ENCODE measurements around the gene EXOSC6. TPM values are rescaled to one million over a fixed set of nuclear protein-coding genes. Genes with fewer than 3 reads are reported as not detected.
"Not testable (repeated sequence)": the region's sequence is repeated elsewhere in the genome, so short reads cannot be mapped to it uniquely, and the experiment has no call there.

Gene EXOSC6
- total RNA-seq, 2 donors from 2014 or later, result 31.1 to 33.6 TPM

GRCh38 chr16:70199170-70199569, 52.6 kb downstream of the EXOSC6 start:
- H3K9me3 Mint-ChIP-seq; H3K36me3 Mint-ChIP-seq (ENCODE audit: low read depth); H3K4me3 Mint-ChIP-seq; H3K27ac Mint-ChIP-seq; H3K9ac ChIP-seq (ENCODE audit: extremely low read depth, low read length, poor library complexity, severe bottlenecking); H3K9me3 ChIP-seq (ENCODE audit: control insufficient read depth, low read length); H3K4me1 ChIP-seq (ENCODE audit: control insufficient read depth, insufficient read depth, low read length); H3K27me3 Mint-ChIP-seq (ENCODE audit: insufficient read depth); H3K27me3 ChIP-seq (ENCODE audit: control insufficient read depth, insufficient read depth, low read length, poor library complexity, severe bottlenecking); DNase-seq; H3K27ac ChIP-seq (ENCODE audit: low read depth, low read length); H3K4me1 Mint-ChIP-seq; H3K36me3 ChIP-seq (ENCODE audit: control insufficient read depth, insufficient read depth, low read length); H3K4me3 ChIP-seq (ENCODE audit: low read length): not testable (repeated sequence)
- 78 to 86% methylated on average over 6 to 7 of the region's 9 CpGs for WGBS, 2 experiments (ENCODE audit: insufficient coverage in 1 of 2, insufficient read length in 1 of 2)

- not testable (repeated sequence) for H3K4me3 Mint-ChIP-seq; H3K36me3 ChIP-seq (ENCODE audit: control insufficient read depth, insufficient read depth, low read length); H3K27ac Mint-ChIP-seq; H3K36me3 Mint-ChIP-seq (ENCODE audit: low read depth); H3K4me1 Mint-ChIP-seq; H3K27me3 ChIP-seq (ENCODE audit: control insufficient read depth, insufficient read depth, low read length, poor library complexity, severe bottlenecking); H3K4me1 ChIP-seq (ENCODE audit: control insufficient read depth, insufficient read depth, low read length); H3K4me3 ChIP-seq (ENCODE audit: low read length); H3K27me3 Mint-ChIP-seq (ENCODE audit: insufficient read depth); DNase-seq; H3K9me3 Mint-ChIP-seq; H3K9ac ChIP-seq (ENCODE audit: extremely low read depth, low read length, poor library complexity, severe bottlenecking); H3K27ac ChIP-seq (ENCODE audit: low read depth, low read length); H3K9me3 ChIP-seq (ENCODE audit: control insufficient read depth, low read length)
- WGBS, 2 experiments (ENCODE audit: insufficient coverage in 1 of 2, insufficient read length in 1 of 2), result 96% methylated on average over 3 of the region's 3 CpGs; no CpG with 5 or more reads in 1 of the 2 experiments
Observed at GRCh38 chr16:70198666-70199065, 53.1 kb downstream of the EXOSC6 start.

GRCh38 chr16:70198230-70198629, 53.5 kb downstream of the EXOSC6 start:
- not testable (repeated sequence) for H3K27me3 Mint-ChIP-seq (ENCODE audit: insufficient read depth); H3K36me3 Mint-ChIP-seq (ENCODE audit: low read depth); H3K27ac ChIP-seq (ENCODE audit: low read depth, low read length); H3K27ac Mint-ChIP-seq; H3K9me3 Mint-ChIP-seq; H3K9me3 ChIP-seq (ENCODE audit: control insufficient read depth, low read length); H3K4me3 Mint-ChIP-seq; H3K4me1 ChIP-seq (ENCODE audit: control insufficient read depth, insufficient read depth, low read length); H3K27me3 ChIP-seq (ENCODE audit: control insufficient read depth, insufficient read depth, low read length, poor library complexity, severe bottlenecking); H3K9ac ChIP-seq (ENCODE audit: extremely low read depth, low read length, poor library complexity, severe bottlenecking); H3K4me1 Mint-ChIP-seq; DNase-seq; H3K36me3 ChIP-seq (ENCODE audit: control insufficient read depth, insufficient read depth, low read length); H3K4me3 ChIP-seq (ENCODE audit: low read length)
- WGBS, 2 experiments (ENCODE audit: insufficient coverage in 1 of 2, insufficient read length in 1 of 2), result 87 to 90% methylated on average over 6 to 9 of the region's 9 CpGs

- H3K36me3 ChIP-seq (ENCODE audit: control insufficient read depth, insufficient read depth, low read length); DNase-seq; H3K4me3 ChIP-seq (ENCODE audit: low read length); H3K4me3 Mint-ChIP-seq; H3K9ac ChIP-seq (ENCODE audit: extremely low read depth, low read length, poor library complexity, severe bottlenecking); H3K4me1 ChIP-seq (ENCODE audit: control insufficient read depth, insufficient read depth, low read length); H3K9me3 Mint-ChIP-seq; H3K4me1 Mint-ChIP-seq; H3K27me3 ChIP-seq (ENCODE audit: control insufficient read depth, insufficient read depth, low read length, poor library complexity, severe bottlenecking); H3K27ac ChIP-seq (ENCODE audit: low read depth, low read length); H3K36me3 Mint-ChIP-seq (ENCODE audit: low read depth); H3K27ac Mint-ChIP-seq; H3K27me3 Mint-ChIP-seq (ENCODE audit: insufficient read depth); H3K9me3 ChIP-seq (ENCODE audit: control insufficient read depth, low read length): not testable (repeated sequence)
- 83 to 97% methylated on average over 1 to 7 of the region's 7 CpGs for WGBS, 2 experiments (ENCODE audit: insufficient coverage in 1 of 2, insufficient read length in 1 of 2)
Observed at GRCh38 chr16:70197611-70198010, 54.1 kb downstream of the EXOSC6 start.

Other genes with a start within 250 kb of the EXOSC6 start
- gene PDPR, start 137.6 kb downstream of the EXOSC6 start, total RNA-seq, result 10 to 100 TPM; 28.3 to 28.6 TPM
- gene CLEC18C, start 78.2 kb downstream of the EXOSC6 start, total RNA-seq, result under 1 TPM in 1 of 2 donors, not detected in 1; 0.20 TPM
- gene AARS1, start 37.6 kb upstream of the EXOSC6 start, total RNA-seq, result 100 to 1,000 TPM; 132 to 143 TPM
- 10 to 100 TPM; 39.2 to 43.5 TPM for gene DDX19B, start 47.2 kb upstream of the EXOSC6 start, total RNA-seq
- 10 to 100 TPM; 45.7 to 46.1 TPM for gene DDX19A, start 95.0 kb upstream of the EXOSC6 start, total RNA-seq
- gene ST3GAL2, start 187.2 kb upstream of the EXOSC6 start, total RNA-seq, result 10 to 100 TPM; 56.4 to 57.8 TPM
- 10 to 100 TPM; 18.7 to 19.5 TPM for gene FCSK, start 202.7 kb upstream of the EXOSC6 start, total RNA-seq